Loucy (cell line): ENCODE data around the gene VSIG10.

ENCODE experiments used
- H2AFZ ChIP-seq: fragments of 200-600 bp; sonication (generic); 2 replicates; pipeline ENCODE4 v1.6.0; 2016; ENCODE audit warnings: antibody characterized with exemption, mild to moderate bottlenecking, low read length, moderate library complexity
- H3F3A ChIP-seq: fragments of 200-600 bp; 2 replicates; pipeline ENCODE4 v1.6.0; 2016; ENCODE audit warnings: antibody characterized with exemption, low read depth, mild to moderate bottlenecking
- H3K27me3 ChIP-seq: fragments of 200-600 bp; sonication (generic); 2 replicates; pipeline ENCODE4 v1.6.1; 2014; ENCODE audit warnings: low read length, mild to moderate bottlenecking; ENCODE audit not compliant: insufficient read depth, poor library complexity, severe bottlenecking
- H3K36me3 ChIP-seq: fragments of 200-600 bp; sonication (generic); 2 replicates; pipeline ENCODE4 v1.6.1; 2016; ENCODE audit warnings: low read length; ENCODE audit not compliant: insufficient read depth
- H3K4me1 ChIP-seq: fragments of 200-600 bp; sonication (generic); 2 replicates; pipeline ENCODE4 v1.5.1; 2014; ENCODE audit warnings: low read length, mild to moderate bottlenecking; ENCODE audit not compliant: insufficient read depth, poor library complexity, severe bottlenecking
- H3K4me2 ChIP-seq: fragments of 200-600 bp; sonication (generic); 2 replicates; pipeline ENCODE4 v1.6.0; 2014; ENCODE audit warnings: antibody characterized with exemption, low read length, low read depth, mild to moderate bottlenecking; ENCODE audit not compliant: poor library complexity, severe bottlenecking
- H3K4me3 ChIP-seq: fragments of 200-600 bp; sonication (generic); 2 replicates; pipeline ENCODE4 v1.5.1; 2014; ENCODE audit warnings: low read length, mild to moderate bottlenecking, mixed read lengths; ENCODE audit not compliant: poor library complexity, severe bottlenecking
- H3K79me2 ChIP-seq: fragments of 200-600 bp; sonication (generic); 2 replicates; pipeline ENCODE4 v1.6.1; 2014; ENCODE audit warnings: low read length; ENCODE audit not compliant: insufficient read depth
- H3K9ac ChIP-seq: fragments of 200-600 bp; sonication (generic); 2 replicates; pipeline ENCODE4 v1.6.0; 2014; ENCODE audit warnings: mild to moderate bottlenecking, low read depth, low read length, moderate library complexity; ENCODE audit not compliant: poor library complexity, severe bottlenecking
- H3K9me2 ChIP-seq: fragments of 200-600 bp; sonication (generic); replicated peaks from 2 replicates; pipeline ENCODE4 v1.6.1; 2016; ENCODE audit warnings: low read depth, low read length, mixed read lengths
- H3K9me3 ChIP-seq: fragments of 200-600 bp; sonication (generic); 2 replicates; pipeline ENCODE4 v1.6.1; 2014; ENCODE audit warnings: mild to moderate bottlenecking, antibody characterized with exemption, low read length, low read depth; ENCODE audit not compliant: insufficient read depth
- H4K20me1 ChIP-seq: fragments of 200-600 bp; sonication (generic); 2 replicates; pipeline ENCODE4 v1.6.0; 2014; ENCODE audit warnings: antibody characterized with exemption, low read length, mild to moderate bottlenecking; ENCODE audit not compliant: insufficient read depth, poor library complexity, severe bottlenecking
- EZH2phosphoT487 ChIP-seq: fragments of 200-600 bp; IDR thresholded peaks from 2 replicates; pipeline ENCODE4 v1.6.1; 2018; ENCODE audit warnings: antibody characterized with exemption, mild to moderate bottlenecking, moderate library complexity, borderline replicate concordance
- TF ChIP-seq, protein P1 (sequence below): fragments of 200-600 bp; sonication (generic); conservative IDR thresholded peaks from 2 replicates; pipeline ENCODE4 v1.5.1; 2014; ENCODE audit warnings: mild to moderate bottlenecking, antibody characterized with exemption, low read length

VSIG10 gene, protein sequence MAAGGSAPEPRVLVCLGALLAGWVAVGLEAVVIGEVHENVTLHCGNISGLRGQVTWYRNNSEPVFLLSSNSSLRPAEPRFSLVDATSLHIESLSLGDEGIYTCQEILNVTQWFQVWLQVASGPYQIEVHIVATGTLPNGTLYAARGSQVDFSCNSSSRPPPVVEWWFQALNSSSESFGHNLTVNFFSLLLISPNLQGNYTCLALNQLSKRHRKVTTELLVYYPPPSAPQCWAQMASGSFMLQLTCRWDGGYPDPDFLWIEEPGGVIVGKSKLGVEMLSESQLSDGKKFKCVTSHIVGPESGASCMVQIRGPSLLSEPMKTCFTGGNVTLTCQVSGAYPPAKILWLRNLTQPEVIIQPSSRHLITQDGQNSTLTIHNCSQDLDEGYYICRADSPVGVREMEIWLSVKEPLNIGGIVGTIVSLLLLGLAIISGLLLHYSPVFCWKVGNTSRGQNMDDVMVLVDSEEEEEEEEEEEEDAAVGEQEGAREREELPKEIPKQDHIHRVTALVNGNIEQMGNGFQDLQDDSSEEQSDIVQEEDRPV

DNA sequence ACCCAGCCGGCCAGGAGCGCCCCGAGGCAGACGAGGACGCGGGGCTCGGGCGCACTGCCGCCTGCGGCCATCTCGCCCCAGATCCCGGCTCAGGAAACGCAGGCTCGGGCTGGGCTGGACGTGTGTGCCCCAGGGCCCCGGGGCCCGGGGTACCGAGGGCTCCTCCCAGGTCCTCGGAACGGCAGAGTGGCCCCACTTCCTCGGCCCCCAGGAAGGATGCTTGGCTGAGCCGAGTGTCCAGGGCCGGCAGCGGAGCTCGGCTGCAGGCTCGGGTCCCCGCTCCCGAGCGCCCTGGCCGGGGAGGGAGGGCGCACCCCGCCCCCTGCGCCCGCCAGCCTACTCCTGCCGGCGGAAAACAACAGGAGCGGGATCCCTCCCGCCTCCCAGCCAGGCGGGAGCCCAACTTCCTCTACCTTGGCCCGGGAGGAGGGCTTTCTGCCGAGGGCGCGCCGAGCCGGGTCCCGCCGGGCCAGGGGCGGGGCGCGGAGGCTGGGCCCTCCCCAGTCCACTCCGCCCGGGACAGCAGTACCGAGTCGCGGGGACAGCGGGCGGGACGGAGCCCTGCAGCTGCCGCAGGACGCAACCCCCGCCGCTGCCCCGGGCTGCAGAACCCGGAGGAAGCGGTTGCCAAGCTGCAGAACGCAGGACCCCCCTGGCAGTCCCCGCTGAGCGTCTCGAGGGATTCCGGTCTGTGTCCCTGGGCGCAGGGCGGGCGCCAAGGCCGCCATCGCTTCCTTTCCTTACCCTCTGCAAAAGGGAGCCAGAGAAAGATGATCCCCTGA lies at the start of gene VSIG10:
Gene VSIG10, minus strand, starts transcription at position 411 of the 782 bp plus-strand sequence. Its CDS starts 340 bp downstream, at position 71.
- Histone ChIP-seq H2AFZ (peak within 1 kb of the TSS; percentile 95), H3K27me3 (no peaks in the 10 kb centered on the region), H4K20me1 (no peaks in the 10 kb centered on the region), H3K4me1 (peaks cover 4% of the 10 kb centered on the region), H3K9me2 (no peaks in the 10 kb centered on the region), H3K9ac (peak within 1 kb of the TSS; percentile 77), H3K4me3 (peak within 1 kb of the TSS; percentile 90), H3F3A (no peaks in the 10 kb centered on the region), H3K36me3 (no peaks in the 10 kb centered on the region), H3K4me2 (peak within 1 kb of the TSS; percentile 79), H3K79me2 (no peaks in the 10 kb centered on the region), H3K9me3 (no peaks in the 10 kb centered on the region)
- no peak for TF ChIP-seq EZH2phosphoT487
- TF ChIP-seq, protein P1, sequence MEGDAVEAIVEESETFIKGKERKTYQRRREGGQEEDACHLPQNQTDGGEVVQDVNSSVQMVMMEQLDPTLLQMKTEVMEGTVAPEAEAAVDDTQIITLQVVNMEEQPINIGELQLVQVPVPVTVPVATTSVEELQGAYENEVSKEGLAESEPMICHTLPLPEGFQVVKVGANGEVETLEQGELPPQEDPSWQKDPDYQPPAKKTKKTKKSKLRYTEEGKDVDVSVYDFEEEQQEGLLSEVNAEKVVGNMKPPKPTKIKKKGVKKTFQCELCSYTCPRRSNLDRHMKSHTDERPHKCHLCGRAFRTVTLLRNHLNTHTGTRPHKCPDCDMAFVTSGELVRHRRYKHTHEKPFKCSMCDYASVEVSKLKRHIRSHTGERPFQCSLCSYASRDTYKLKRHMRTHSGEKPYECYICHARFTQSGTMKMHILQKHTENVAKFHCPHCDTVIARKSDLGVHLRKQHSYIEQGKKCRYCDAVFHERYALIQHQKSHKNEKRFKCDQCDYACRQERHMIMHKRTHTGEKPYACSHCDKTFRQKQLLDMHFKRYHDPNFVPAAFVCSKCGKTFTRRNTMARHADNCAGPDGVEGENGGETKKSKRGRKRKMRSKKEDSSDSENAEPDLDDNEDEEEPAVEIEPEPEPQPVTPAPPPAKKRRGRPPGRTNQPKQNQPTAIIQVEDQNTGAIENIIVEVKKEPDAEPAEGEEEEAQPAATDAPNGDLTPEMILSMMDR, result no peak

DNA sequence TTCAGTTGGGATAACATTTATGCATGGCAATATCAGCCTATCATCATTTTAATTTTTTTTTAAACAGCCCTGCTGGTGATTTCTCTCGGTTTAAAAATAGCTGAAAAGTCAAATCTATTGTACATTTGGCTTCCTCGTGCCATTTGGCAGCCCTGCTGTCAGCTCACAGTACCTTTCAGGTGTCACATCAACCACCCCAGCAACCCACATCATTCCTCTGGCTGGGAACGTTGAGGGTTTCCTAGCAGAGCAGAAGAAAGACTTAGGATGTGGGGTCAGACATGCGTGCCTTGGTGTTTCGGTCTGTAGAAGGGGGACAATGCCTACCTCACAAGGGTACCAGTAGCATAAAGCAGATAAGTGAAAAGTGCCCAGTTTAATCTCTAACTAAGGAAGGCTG lies 47.9 kb upstream of the VSIG10 start:
- Histone ChIP-seq H2AFZ (no peak overlapping the region), H3K79me2 (no peaks in the 10 kb centered on the region), H3K4me3 (no peak overlapping the region), H4K20me1 (no peaks in the 10 kb centered on the region), H3K36me3 (peaks cover 32% of the 10 kb centered on the region), H3K9ac (no peak overlapping the region), H3K9me2 (no peaks in the 10 kb centered on the region), H3K4me1 (no peaks in the 10 kb centered on the region), H3K9me3 (no peaks in the 10 kb centered on the region), H3K27me3 (no peaks in the 10 kb centered on the region), H3K4me2 (no peak overlapping the region), H3F3A (no peaks in the 10 kb centered on the region)
- TF ChIP-seq, protein P1, result no peak
- TF ChIP-seq EZH2phosphoT487, result no peak

DNA sequence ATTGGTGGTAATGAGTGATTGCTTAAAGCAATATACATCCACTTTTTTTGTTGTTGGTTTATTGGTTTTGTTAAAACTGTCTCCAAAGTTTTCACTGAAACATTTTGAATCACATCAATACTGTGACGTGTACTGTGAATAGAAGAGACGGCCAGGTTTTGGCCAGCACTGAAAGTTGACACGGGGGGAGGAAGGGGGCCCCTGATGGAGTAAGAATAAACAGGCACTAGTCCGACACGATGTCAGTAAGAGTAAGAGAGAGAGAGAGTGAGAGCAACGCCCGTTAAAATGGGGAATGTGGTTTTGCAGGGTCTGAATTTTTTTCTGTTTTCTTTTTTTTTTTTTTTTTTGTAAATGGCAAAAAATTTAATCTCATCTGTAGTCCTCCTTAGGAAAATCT lies 46.8 kb upstream of the VSIG10 start:
- peaks cover 37% of the 10 kb centered on the region for H3K36me3 ChIP-seq
- H3F3A ChIP-seq, result no peaks in the 10 kb centered on the region
- no peaks in the 10 kb centered on the region for H3K9me3 ChIP-seq
- no peaks in the 10 kb centered on the region for H3K9me2 ChIP-seq
- no peak for TF ChIP-seq EZH2phosphoT487
- TF ChIP-seq, protein P1, result no peak
- no peaks in the 10 kb centered on the region for H3K4me1 ChIP-seq
- no peak overlapping the region for H2AFZ ChIP-seq
- H3K9ac ChIP-seq, result no peak overlapping the region
- H3K4me3 ChIP-seq, result no peak overlapping the region
- H3K4me2 ChIP-seq, result no peak overlapping the region
- no peaks in the 10 kb centered on the region for H3K79me2 ChIP-seq
- H4K20me1 ChIP-seq, result no peaks in the 10 kb centered on the region
- no peaks in the 10 kb centered on the region for H3K27me3 ChIP-seq
